ENCODE results near the gene HPCAL1. TPM values are rescaled to one million over a fixed set of nuclear protein-coding genes. Genes with fewer than 3 reads are reported as not detected.

The HPCAL1 gene
- polyA plus RNA-seq, 1 donor from 2014 or later: 63.4 TPM

- Histone ChIP-seq H3K27me3 (ENCODE audit: insufficient read depth, low read depth, low read length) (no peaks in the 10 kb centered on the region), H3F3A (ENCODE audit: insufficient read depth, low read length, poor library complexity, severe bottlenecking) (no peaks in the 10 kb centered on the region), H3K9ac (ENCODE audit: low read length) (no peak overlapping the region), H3K9me2 (ENCODE audit: insufficient read depth, low read length) (no peaks in the 10 kb centered on the region), H4K20me1 (ENCODE audit: insufficient read depth) (no peaks in the 10 kb centered on the region), H3K36me3 (ENCODE audit: insufficient read depth, low read length) (no peaks in the 10 kb centered on the region), H3K9me3 (ENCODE audit: low read length) (no peaks in the 10 kb centered on the region), H3K4me2 (ENCODE audit: low read length) (no peak overlapping the region), H3K79me2 (replicated peaks; ENCODE audit: insufficient read depth, low read length) (no peaks in the 10 kb centered on the region), H3K4me3 (ENCODE audit: low read length) (no peak overlapping the region), H2AFZ (ENCODE audit: low read depth, low read length) (no peak overlapping the region), H3K27ac (ENCODE audit: low read length) (no peak overlapping the region)
- TF ChIP-seq MXI1 (conservative IDR thresholded peaks at IDR 0.05; ENCODE audit: poor library complexity, severe bottlenecking) (no peak), RAD21 (conservative IDR thresholded peaks at IDR 0.05) (no peak), EP300 (conservative IDR thresholded peaks at IDR 0.05; ENCODE audit: poor library complexity, severe bottlenecking) (no peak), TAF1 (IDR thresholded peaks at IDR 0.05; ENCODE audit: low read depth) (no peak), REST (IDR thresholded peaks at IDR 0.05; ENCODE audit: borderline replicate concordance) (no peak), SMC3 (conservative IDR thresholded peaks at IDR 0.05; ENCODE audit: poor library complexity) (no peak), POLR2AphosphoS5 (IDR thresholded peaks at IDR 0.05) (no peak), EZH2 (IDR thresholded peaks at IDR 0.05; ENCODE audit: borderline replicate concordance, insufficient read depth, low read length, poor library complexity, severe bottlenecking) (no peak)
- TF ChIP-seq, protein P1, sequence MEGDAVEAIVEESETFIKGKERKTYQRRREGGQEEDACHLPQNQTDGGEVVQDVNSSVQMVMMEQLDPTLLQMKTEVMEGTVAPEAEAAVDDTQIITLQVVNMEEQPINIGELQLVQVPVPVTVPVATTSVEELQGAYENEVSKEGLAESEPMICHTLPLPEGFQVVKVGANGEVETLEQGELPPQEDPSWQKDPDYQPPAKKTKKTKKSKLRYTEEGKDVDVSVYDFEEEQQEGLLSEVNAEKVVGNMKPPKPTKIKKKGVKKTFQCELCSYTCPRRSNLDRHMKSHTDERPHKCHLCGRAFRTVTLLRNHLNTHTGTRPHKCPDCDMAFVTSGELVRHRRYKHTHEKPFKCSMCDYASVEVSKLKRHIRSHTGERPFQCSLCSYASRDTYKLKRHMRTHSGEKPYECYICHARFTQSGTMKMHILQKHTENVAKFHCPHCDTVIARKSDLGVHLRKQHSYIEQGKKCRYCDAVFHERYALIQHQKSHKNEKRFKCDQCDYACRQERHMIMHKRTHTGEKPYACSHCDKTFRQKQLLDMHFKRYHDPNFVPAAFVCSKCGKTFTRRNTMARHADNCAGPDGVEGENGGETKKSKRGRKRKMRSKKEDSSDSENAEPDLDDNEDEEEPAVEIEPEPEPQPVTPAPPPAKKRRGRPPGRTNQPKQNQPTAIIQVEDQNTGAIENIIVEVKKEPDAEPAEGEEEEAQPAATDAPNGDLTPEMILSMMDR (IDR thresholded peaks at IDR 0.05; ENCODE audit: poor library complexity, severe bottlenecking): no peak
Observed at GRCh38 chr2:10413503-10413902, 110.8 kb downstream of the HPCAL1 start.

GRCh38 chr2:10413991-10414451, 111.3 kb downstream of the HPCAL1 start:
- no peaks in the 10 kb centered on the region for H4K20me1 ChIP-seq (ENCODE audit: insufficient read depth)
- no peaks in the 10 kb centered on the region for H3K27me3 ChIP-seq (ENCODE audit: insufficient read depth, low read depth, low read length)
- H3K4me2 ChIP-seq (ENCODE audit: low read length): no peak overlapping the region
- H3K27ac ChIP-seq (ENCODE audit: low read length): no peak overlapping the region
- H3K4me3 ChIP-seq (ENCODE audit: low read length): no peak overlapping the region
- H3F3A ChIP-seq (ENCODE audit: insufficient read depth, low read length, poor library complexity, severe bottlenecking): no peaks in the 10 kb centered on the region
- no peaks in the 10 kb centered on the region for H3K36me3 ChIP-seq (ENCODE audit: insufficient read depth, low read length)
- H3K9ac ChIP-seq (ENCODE audit: low read length): no peak overlapping the region
- H3K79me2 ChIP-seq (replicated peaks; ENCODE audit: insufficient read depth, low read length): no peaks in the 10 kb centered on the region
- TF ChIP-seq EP300 (conservative IDR thresholded peaks at IDR 0.05; ENCODE audit: poor library complexity, severe bottlenecking) (no peak), MXI1 (conservative IDR thresholded peaks at IDR 0.05; ENCODE audit: poor library complexity, severe bottlenecking) (no peak), TAF1 (IDR thresholded peaks at IDR 0.05; ENCODE audit: low read depth) (no peak), RAD21 (conservative IDR thresholded peaks at IDR 0.05) (no peak), EZH2 (IDR thresholded peaks at IDR 0.05; ENCODE audit: borderline replicate concordance, insufficient read depth, low read length, poor library complexity, severe bottlenecking) (no peak), REST (IDR thresholded peaks at IDR 0.05; ENCODE audit: borderline replicate concordance) (no peak), POLR2AphosphoS5 (IDR thresholded peaks at IDR 0.05) (no peak), SMC3 (conservative IDR thresholded peaks at IDR 0.05; ENCODE audit: poor library complexity) (no peak)
- TF ChIP-seq, protein P1 (IDR thresholded peaks at IDR 0.05; ENCODE audit: poor library complexity, severe bottlenecking): no peak
- no peak overlapping the region for H2AFZ ChIP-seq (ENCODE audit: low read depth, low read length)
- H3K9me3 ChIP-seq (ENCODE audit: low read length): no peaks in the 10 kb centered on the region
- H3K9me2 ChIP-seq (ENCODE audit: insufficient read depth, low read length): no peaks in the 10 kb centered on the region
